Astrocyte of the spinal cord (primary cell): ENCODE data around the gene CD300A.
"Not testable (repeated sequence)": the region's sequence is repeated elsewhere in the genome, so short reads cannot be mapped to it uniquely, and the experiment has no call there.

Source experiments
- DNase-seq: peaks from one replicate; pipeline ENCODE4 v3.0.0; 2011; ENCODE audit warnings: low read depth, low spot score
- H3K4me3 ChIP-seq: 2 replicates; pipeline ENCODE4 v1.5.1; 2011; ENCODE audit warnings: low read depth, mild to moderate bottlenecking, low read length, moderate library complexity
- CTCF ChIP-seq: IDR thresholded peaks from 2 replicates; pipeline ENCODE4 v1.5.1; 2012; ENCODE audit warnings: low read depth, mild to moderate bottlenecking, low read length, inconsistent platforms
- in situ Hi-C: cut with HindIII; loops from 2 replicates; pipeline ENCODE4 v1.10.0; 2017; ENCODE audit warnings: low sequenced_read_pairs

The CD300A gene

GRCh38 chr17:74502861-74503260 is 36.4 kb downstream of the CD300A start:
- no peak overlapping the region for H3K4me3 ChIP-seq
- in situ Hi-C loops = no loop called here
- no peak for TF ChIP-seq CTCF
- no peak for DNase-seq

GRCh38 chr17:74503949-74504348 is 37.5 kb downstream of the CD300A start:
- DNase-seq, in situ Hi-C loops, H3K4me3 ChIP-seq: not testable (repeated sequence)

- no peak overlapping the region for H3K4me3 ChIP-seq
- in situ Hi-C loops = no loop called here
- TF ChIP-seq CTCF = no peak
- DNase-seq = no peak
These were observed 41.7 kb downstream of the CD300A start for GRCh38 chr17:74508156-74508555.

- H3K4me3 ChIP-seq = no peak overlapping the region
- DNase-seq = no peak
- in situ Hi-C loops = no loop called here
- no peak for TF ChIP-seq CTCF
These were observed 45.6 kb downstream of the CD300A start for GRCh38 chr17:74512036-74512435.

GRCh38 chr17:74512624-74513091 is 46.2 kb downstream of the CD300A start:
- no peak for TF ChIP-seq CTCF
- no peak for DNase-seq

GRCh38 chr17:74513987-74514631 is 47.7 kb downstream of the CD300A start:
- DNase-seq = peak; percentile 3
- H3K4me3 ChIP-seq = no peak overlapping the region
- in situ Hi-C loops = no loop called here
- no peak for TF ChIP-seq CTCF

More at GRCh38 chr17:74512624-74513091, 46.2 kb downstream of the CD300A start:
- no peak overlapping the region for H3K4me3 ChIP-seq
- in situ Hi-C loops = no loop called here

GRCh38 chr17:74514632-74515334 is 48.3 kb downstream of the CD300A start:
- peak; percentile 12 for DNase-seq

More at GRCh38 chr17:74514632-74515334, 48.3 kb downstream of the CD300A start:
- no peak for TF ChIP-seq CTCF
- H3K4me3 ChIP-seq = no peak overlapping the region
- in situ Hi-C loops = no loop called here
